ENCODE data around the gene DZIP1. TPM values are rescaled to one million over a fixed set of nuclear protein-coding genes. Genes with fewer than 3 reads are reported as not detected.

Gene DZIP1, protein sequence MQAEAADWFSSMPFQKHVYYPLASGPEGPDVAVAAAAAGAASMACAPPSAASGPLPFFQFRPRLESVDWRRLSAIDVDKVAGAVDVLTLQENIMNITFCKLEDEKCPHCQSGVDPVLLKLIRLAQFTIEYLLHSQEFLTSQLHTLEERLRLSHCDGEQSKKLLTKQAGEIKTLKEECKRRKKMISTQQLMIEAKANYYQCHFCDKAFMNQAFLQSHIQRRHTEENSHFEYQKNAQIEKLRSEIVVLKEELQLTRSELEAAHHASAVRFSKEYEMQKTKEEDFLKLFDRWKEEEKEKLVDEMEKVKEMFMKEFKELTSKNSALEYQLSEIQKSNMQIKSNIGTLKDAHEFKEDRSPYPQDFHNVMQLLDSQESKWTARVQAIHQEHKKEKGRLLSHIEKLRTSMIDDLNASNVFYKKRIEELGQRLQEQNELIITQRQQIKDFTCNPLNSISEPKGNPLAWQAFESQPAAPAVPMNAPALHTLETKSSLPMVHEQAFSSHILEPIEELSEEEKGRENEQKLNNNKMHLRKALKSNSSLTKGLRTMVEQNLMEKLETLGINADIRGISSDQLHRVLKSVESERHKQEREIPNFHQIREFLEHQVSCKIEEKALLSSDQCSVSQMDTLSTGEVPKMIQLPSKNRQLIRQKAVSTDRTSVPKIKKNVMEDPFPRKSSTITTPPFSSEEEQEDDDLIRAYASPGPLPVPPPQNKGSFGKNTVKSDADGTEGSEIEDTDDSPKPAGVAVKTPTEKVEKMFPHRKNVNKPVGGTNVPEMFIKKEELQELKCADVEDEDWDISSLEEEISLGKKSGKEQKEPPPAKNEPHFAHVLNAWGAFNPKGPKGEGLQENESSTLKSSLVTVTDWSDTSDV
- 9.7 to 13.6 TPM (median 13.0 TPM) in 5 replicates for total RNA-seq (2022; extraction: Qiagen RNA extraction)

DNA sequence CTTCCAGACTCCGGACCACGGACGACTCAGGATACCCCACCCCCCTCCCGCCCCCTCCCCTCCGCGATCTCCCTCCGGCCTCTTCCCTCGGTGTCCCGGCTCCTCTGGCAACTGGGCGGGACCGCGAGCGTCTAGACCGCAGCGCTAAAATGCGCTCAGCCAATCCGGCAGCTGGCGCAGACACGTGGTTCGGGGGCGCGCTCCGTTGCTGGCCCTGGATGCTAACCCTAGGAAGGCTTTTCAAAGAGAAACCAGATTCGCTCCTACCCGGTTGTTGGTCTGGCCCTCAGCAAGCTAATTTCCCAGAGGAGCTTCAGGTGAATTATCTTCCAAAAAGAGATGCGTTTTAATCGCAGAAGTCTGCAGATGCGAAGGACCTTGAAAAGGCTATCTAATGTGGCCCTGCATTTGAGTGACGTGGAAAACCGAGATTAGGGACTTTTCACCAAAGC lies at the start of gene DZIP1:
Gene DZIP1 (minus strand): TSS at position 106 of the 452 bp plus-strand sequence. CDS start 2,677 bp downstream, outside the sequence.

DNA sequence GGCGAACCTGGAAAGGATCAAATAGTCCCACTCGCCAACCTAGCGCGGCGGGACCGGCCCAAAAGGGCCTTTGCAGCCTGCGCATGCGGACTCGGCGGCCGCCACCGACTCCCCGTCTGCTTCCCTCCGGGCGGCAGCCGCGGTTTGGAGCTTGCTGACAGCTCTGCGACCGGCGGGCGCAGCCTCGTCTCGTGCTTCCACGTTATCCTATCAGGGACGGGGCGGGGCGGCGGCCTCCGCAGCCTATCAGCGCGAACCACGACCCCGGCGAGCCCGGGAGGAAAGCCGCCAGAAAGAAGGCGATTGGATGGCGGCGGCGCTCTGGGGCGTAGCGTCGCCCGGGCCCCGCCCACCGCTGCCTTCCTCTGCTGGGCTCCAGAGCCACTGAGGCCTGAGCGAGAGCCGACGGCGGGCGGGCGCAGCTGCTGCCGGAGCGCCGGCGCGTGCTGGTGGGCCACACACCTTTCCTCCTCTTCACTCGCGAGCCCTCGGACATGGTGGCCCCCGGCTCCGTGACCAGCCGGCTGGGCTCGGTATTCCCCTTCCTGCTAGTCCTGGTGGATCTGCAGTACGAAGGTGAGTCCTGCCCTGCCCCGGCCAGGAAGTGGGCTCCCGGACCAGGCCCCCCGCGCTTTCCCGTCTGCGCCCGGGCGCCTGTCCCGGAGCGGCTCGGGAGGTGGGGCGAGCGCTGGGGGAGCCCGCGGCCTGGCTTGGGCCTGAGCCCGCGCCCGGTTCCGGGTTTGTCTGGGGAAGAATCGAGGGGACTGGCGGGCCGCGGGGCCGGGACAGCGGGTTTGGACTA lies 32.5 kb upstream of the DZIP1 start, which contains the start of gene DNAJC3:
Gene DNAJC3 (plus strand): TSS at position 378 of the 802 bp plus-strand sequence. CDS start 117 bp downstream, at position 495.

DNA sequence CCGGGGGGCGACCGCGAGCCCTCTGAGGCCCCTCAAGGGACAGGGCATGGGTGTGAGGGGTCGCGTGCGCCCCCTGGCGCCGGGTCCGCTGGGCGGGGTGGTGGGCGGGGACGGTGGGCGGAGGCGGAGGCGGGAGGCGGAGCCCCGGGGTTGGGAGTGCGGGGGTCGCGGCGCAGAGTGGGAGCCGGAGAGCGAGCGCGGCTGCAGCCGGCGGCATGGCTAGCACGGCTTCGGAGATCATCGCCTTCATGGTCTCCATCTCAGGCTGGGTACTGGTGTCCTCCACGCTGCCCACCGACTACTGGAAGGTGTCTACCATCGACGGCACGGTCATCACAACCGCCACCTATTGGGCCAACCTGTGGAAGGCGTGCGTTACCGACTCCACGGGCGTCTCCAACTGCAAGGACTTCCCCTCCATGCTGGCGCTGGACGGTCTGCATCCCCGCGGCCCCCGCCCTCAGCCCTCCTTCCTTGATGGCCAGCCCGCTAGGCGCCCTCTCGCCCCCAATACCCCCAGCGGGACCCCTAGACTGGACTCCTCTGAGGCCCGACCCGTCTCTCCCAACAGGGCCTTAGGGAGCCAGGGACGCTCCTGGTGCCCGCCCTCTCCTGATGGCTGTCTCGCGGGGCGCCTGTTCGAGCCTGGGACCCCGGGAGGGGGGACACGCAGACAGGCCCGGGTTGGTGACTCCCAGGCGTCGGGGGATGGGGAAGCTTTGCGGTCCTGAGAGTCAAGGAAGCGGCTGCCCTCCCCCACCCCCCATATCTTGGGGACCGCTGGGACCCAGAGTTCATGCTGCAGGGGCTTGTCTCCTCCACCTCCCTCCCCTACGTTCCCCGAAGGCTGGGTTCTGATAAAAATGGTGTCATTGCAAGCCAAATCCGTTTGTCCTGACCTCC lies 91.7 kb downstream of the DZIP1 start, which contains the start of gene CLDN10:
Gene CLDN10 (plus strand): TSS at position 182 of the 903 bp plus-strand sequence. CDS start 34 bp downstream, at position 216.

Other genes starting within 250 kb of the DZIP1 start
- 0.14 to 0.26 TPM (median 0.20 TPM) in 5 replicates for gene CLDN10, start 92.0 kb downstream of the DZIP1 start, total RNA-seq (2022; extraction: Qiagen RNA extraction)
- gene DNAJC3, start 32.4 kb upstream of the DZIP1 start, total RNA-seq (2022; extraction: Qiagen RNA extraction): 11.1 to 15.6 TPM (median 11.6 TPM) in 5 replicates

Data from A549 treated with CORT108297 at 1 μM for 4 hours (cell line).